GM23338 (cell line): ENCODE measurements around the gene CDC14A. TPM values are rescaled to one million over a fixed set of nuclear protein-coding genes. Genes with fewer than 3 reads are reported as not detected.

Experiments
- ATAC-seq: fragments of 200-7000 bp; cut with Tn5 transposase; 3 replicates; pipeline ENCODE4 v1.9.1; 2020
- DNase-seq: peaks from one replicate; pipeline ENCODE4 v3.0.0-alpha.2; 2015; ENCODE audit warnings: low spot score
- H2AFZ ChIP-seq: fragments of 200-600 bp; sonication (generic); 2 replicates; pipeline ENCODE4 v1.8.0; 2016; ENCODE audit warnings: antibody characterized with exemption, mild to moderate bottlenecking, moderate library complexity
- H3F3A ChIP-seq: fragments of 200-600 bp; sonication (generic); replicated peaks from 2 replicates; pipeline ENCODE4 v1.8.0; 2017; ENCODE audit warnings: antibody characterized with exemption, mixed run types, low read depth
- H3K27ac ChIP-seq: fragments of 200-600 bp; sonication (generic); 2 replicates; pipeline ENCODE4 v1.6.1; 2016; ENCODE audit warnings: low read depth
- H3K27me3 ChIP-seq: fragments of 200-600 bp; sonication (generic); 2 replicates; pipeline ENCODE4 v1.8.0; 2016; ENCODE audit warnings: mild to moderate bottlenecking, mixed run types, moderate library complexity; ENCODE audit not compliant: insufficient read depth
- H3K36me3 ChIP-seq: fragments of 200-600 bp; sonication (generic); 2 replicates; pipeline ENCODE4 v1.8.0; 2016; ENCODE audit warnings: mild to moderate bottlenecking; ENCODE audit not compliant: insufficient read depth
- H3K4me1 ChIP-seq: fragments of 200-600 bp; sonication (generic); 2 replicates; pipeline ENCODE4 v1.8.0; 2016; ENCODE audit warnings: mild to moderate bottlenecking, moderate library complexity; ENCODE audit not compliant: insufficient read depth
- H3K4me2 ChIP-seq: fragments of 200-600 bp; sonication (generic); 2 replicates; pipeline ENCODE4 v1.7.1; 2017; ENCODE audit warnings: mixed run types
- H3K4me3 ChIP-seq: fragments of 200-600 bp; sonication (generic); 2 replicates; pipeline ENCODE4 v1.6.1; 2016; ENCODE audit warnings: mixed run types
- H3K79me2 ChIP-seq: fragments of 200-600 bp; sonication (generic); replicated peaks from 2 replicates; pipeline ENCODE4 v1.8.0; 2017; ENCODE audit warnings: mild to moderate bottlenecking; ENCODE audit not compliant: insufficient read depth
- H3K9me2 ChIP-seq: fragments of 200-600 bp; sonication (generic); 2 replicates; pipeline ENCODE4 v1.8.0; 2017; ENCODE audit not compliant: insufficient read depth
- H4K20me1 ChIP-seq: fragments of 200-600 bp; sonication (generic); replicated peaks from 2 replicates; pipeline ENCODE4 v1.8.0; 2017; ENCODE audit warnings: mild to moderate bottlenecking; ENCODE audit not compliant: insufficient read depth
- H3K27ac Mint-ChIP-seq: 2 replicates; pipeline ENCODE4 v1.8.0; 2020; ENCODE audit warnings: inconsistent platforms, mild to moderate bottlenecking, moderate library complexity, mixed read lengths
- H3K27me3 Mint-ChIP-seq: 3 replicates; pipeline ENCODE4 v1.8.0; 2022; ENCODE audit warnings: low read depth, mild to moderate bottlenecking, moderate library complexity, mixed read lengths, inconsistent platforms; ENCODE audit not compliant: insufficient read depth, poor library complexity
- H3K36me3 Mint-ChIP-seq: 3 replicates; pipeline ENCODE4 v1.8.0; 2021; ENCODE audit warnings: low read depth, mild to moderate bottlenecking, inconsistent platforms, moderate library complexity, mixed read lengths
- H3K4me1 Mint-ChIP-seq: 3 replicates; pipeline ENCODE4 v1.8.0; 2020; ENCODE audit warnings: mild to moderate bottlenecking, inconsistent platforms, mixed read lengths
- H3K4me3 Mint-ChIP-seq: 3 replicates; pipeline ENCODE4 v1.8.0; 2021; ENCODE audit warnings: moderate library complexity, mild to moderate bottlenecking, inconsistent platforms, mixed read lengths
- H3K9me3 Mint-ChIP-seq: 3 replicates; pipeline ENCODE4 v1.8.0; 2020; ENCODE audit warnings: moderate library complexity, mild to moderate bottlenecking, inconsistent platforms, mixed read lengths
- CREB1 ChIP-seq: fragments of 250-450 bp; sonication (Bioruptor Pico); IDR thresholded peaks from 2 replicates; pipeline ENCODE4 v1.5.0; 2020; ENCODE audit warnings: low read depth, mild to moderate bottlenecking, moderate library complexity
- CTCF ChIP-seq, 2 experiments: fragments of 200-600 bp in 1 of 2; sonication (generic) in 1 of 2; conservative IDR thresholded peaks; 2 replicates each; pipeline versions ENCODE4 v1.5.1 to v1.6.1; 2016 to 2017; ENCODE audit warnings: antibody characterized with exemption in 2 of 2, low read depth in 2 of 2, mild to moderate bottlenecking in 2 of 2, moderate library complexity in 1 of 2
- ETS1 ChIP-seq: IDR thresholded peaks from 2 replicates; pipeline ENCODE4 v1.6.1; 2016; ENCODE audit warnings: antibody characterized with exemption
- EZH2phosphoT487 ChIP-seq: fragments of 200-600 bp; sonication (generic); IDR thresholded peaks from one replicate; pipeline ENCODE4 v1.8.1; 2018; ENCODE audit warnings: antibody characterized with exemption; ENCODE audit not compliant: unreplicated experiment
- JUNB ChIP-seq: IDR thresholded peaks from one replicate; pipeline ENCODE4 v1.6.1; 2016; ENCODE audit warnings: antibody characterized with exemption; ENCODE audit not compliant: unreplicated experiment
- REST ChIP-seq: IDR thresholded peaks from one replicate; pipeline ENCODE4 v1.6.1; 2018; ENCODE audit warnings: antibody characterized with exemption; ENCODE audit not compliant: unreplicated experiment
- ZNF331 ChIP-seq: fragments of 250-450 bp; sonication (Bioruptor Pico); IDR thresholded peaks from 2 replicates; pipeline ENCODE4 v1.5.0; 2020; ENCODE audit warnings: low read depth, mild to moderate bottlenecking, moderate library complexity
- ZNF462 ChIP-seq: fragments of 250-450 bp; sonication (Bioruptor Pico); IDR thresholded peaks from 2 replicates; pipeline ENCODE4 v1.5.0; 2020; ENCODE audit warnings: mild to moderate bottlenecking, moderate library complexity
- polyA plus RNA-seq: library from polyadenylated mRNA; unstranded; fragments of >200 nt; fragmentation: Nextera tagmentation; extraction: Ambion mirVana; gene quantifications from 2 replicates; pipeline ENCODE4 v1.2.1, GENCODE V29; 2016
- total RNA-seq: library from RNA; depleted of rRNA; stranded (reverse); fragments of >200 nt; shearing (Covaris generic); gene quantifications from 2 replicates; pipeline ENCODE4 v1.2.3, GENCODE V29; 2014

CDC14A gene
- total and polyA plus RNA-seq, 2 experiments from 2014 or later = 11.1 to 20.8 TPM

- Histone ChIP-seq H3K27me3 (no peaks in the 10 kb centered on the region), H3K4me2 (peak overlapping the region; percentile 7; the same call in 1 of the 2 replicates), H3K4me1 (no peaks in the 10 kb centered on the region), H3K9me2 (no peaks in the 10 kb centered on the region), H3K27ac (no peak overlapping the region), H3F3A (no peaks in the 10 kb centered on the region), H3K36me3 (no peaks in the 10 kb centered on the region), H3K4me3 (no peak overlapping the region), H4K20me1 (0 out of 2 replicates have a peak, but pooled peaks cover 2% of the 10 kb centered on the region), H2AFZ (no peak overlapping the region), H3K79me2 (no peaks in the 10 kb centered on the region)
- H3K9me3 Mint-ChIP-seq = no peaks in the 10 kb centered on the region
- peaks cover 6% of the 10 kb centered on the region for H3K36me3 Mint-ChIP-seq
- H3K27me3 Mint-ChIP-seq = no peaks in the 10 kb centered on the region
- peaks cover 7% of the 10 kb centered on the region; the same call in 2 of the 3 replicates for H3K4me1 Mint-ChIP-seq
- no peak for TF ChIP-seq ETS1
- DNase-seq (no peak), ATAC-seq (no peak)
- no peak overlapping the region for H3K27ac Mint-ChIP-seq
- no peak overlapping the region for H3K4me3 Mint-ChIP-seq
Measured at GRCh38 chr1:100485855-100486258, 133.6 kb downstream of the CDC14A start.

GRCh38 chr1:100494393-100495084, 142.2 kb downstream of the CDC14A start:
- Histone ChIP-seq H3K27ac (no peak overlapping the region), H3K4me1 (no peaks in the 10 kb centered on the region), H3K27me3 (no peaks in the 10 kb centered on the region), H3K9me2 (no peaks in the 10 kb centered on the region), H3K4me3 (no peak overlapping the region), H4K20me1 (no peaks in the 10 kb centered on the region; the same call in 1 of the 2 replicates), H3K4me2 (no peak overlapping the region), H3K79me2 (no peaks in the 10 kb centered on the region), H3F3A (no peaks in the 10 kb centered on the region), H2AFZ (no peak overlapping the region), H3K36me3 (peaks cover 14% of the 10 kb centered on the region; the same call in 1 of the 2 replicates)
- no peak overlapping the region for H3K27ac Mint-ChIP-seq
- H3K4me3 Mint-ChIP-seq = no peak overlapping the region
- no peaks in the 10 kb centered on the region for H3K9me3 Mint-ChIP-seq
- DNase-seq (no peak), ATAC-seq (no peak)
- peaks cover 5% of the 10 kb centered on the region for H3K27me3 Mint-ChIP-seq
- H3K4me1 Mint-ChIP-seq = no peaks in the 10 kb centered on the region
- H3K36me3 Mint-ChIP-seq = peaks cover 14% of the 10 kb centered on the region
- TF ChIP-seq EZH2phosphoT487 = no peak
- no peak for TF ChIP-seq ZNF462 (CRISPR knock-in tag)
- no peak for TF ChIP-seq CTCF (conservative IDR thresholded peaks at IDR 0.05; ENCODE audit: low read depth in 2 of 2)
- TF ChIP-seq REST = no peak
- no peak for TF ChIP-seq CREB1 (CRISPR knock-in tag)
- no peak for TF ChIP-seq JUNB
- no peak for TF ChIP-seq ZNF331 (CRISPR knock-in tag)
